ENCODE results near the gene SIGLEC8. TPM values are rescaled to one million over a fixed set of nuclear protein-coding genes. Genes with fewer than 3 reads are reported as not detected.

Gene SIGLEC8
- total RNA-seq, 6 experiments from 2014 or later, result not detected

DNA sequence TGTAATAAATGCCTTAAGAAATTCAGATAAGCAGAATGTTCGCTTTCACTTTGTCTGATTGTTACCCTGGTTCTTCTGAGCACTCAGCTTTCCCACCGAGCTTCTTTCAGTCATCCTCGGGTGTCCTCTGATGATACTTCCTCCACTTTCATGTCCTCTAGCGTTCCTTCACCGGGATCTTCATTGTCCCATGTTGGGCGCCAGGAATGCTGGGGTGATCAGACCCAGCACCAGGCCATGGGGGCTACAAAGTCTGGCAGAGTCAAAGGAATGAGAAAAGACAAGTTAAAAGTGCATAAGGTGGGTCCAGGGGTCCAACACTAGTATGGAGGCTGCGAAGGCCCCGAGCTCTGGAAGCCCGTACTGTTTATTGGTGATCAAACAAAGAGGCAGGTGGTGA lies 56.1 kb downstream of the SIGLEC8 start:
- Mint-ChIP-seq H3K4me1 (ENCODE audit: low read depth) (peaks cover 12% of the 10 kb centered on the region; the same call in 1 of the 2 replicates), H3K9me3 (peaks cover 35% of the 10 kb centered on the region), H3K4me3 (no peak overlapping the region), H3K36me3 (ENCODE audit: low read depth) (peaks cover 26% of the 10 kb centered on the region), H3K27me3 (ENCODE audit: insufficient read depth) (no peaks in the 10 kb centered on the region; the same call in none of the 2 replicates), H3K27ac (no peak overlapping the region)
- no peak for DNase-seq
- TF ChIP-seq CTCF (IDR thresholded peaks at IDR 0.05), result no peak

Other genes starting within 250 kb of the SIGLEC8 start
- gene CD33, start 233.4 kb downstream of the SIGLEC8 start, total RNA-seq (2021; fragmentation: NEBNext Ultra II Directional; extraction: Animal tissue kit (Norgen Biotek cat#: 25700)), result not detected
- not detected for gene SIGLECL1, start 207.4 kb downstream of the SIGLEC8 start, total RNA-seq (2021; fragmentation: NEBNext Ultra II Directional; extraction: Animal tissue kit (Norgen Biotek cat#: 25700))
- not detected for gene IGLON5, start 146.8 kb downstream of the SIGLEC8 start, total RNA-seq (2021; fragmentation: NEBNext Ultra II Directional; extraction: Animal tissue kit (Norgen Biotek cat#: 25700))
- gene VSIG10L, start 116.3 kb downstream of the SIGLEC8 start, total RNA-seq (2021; fragmentation: NEBNext Ultra II Directional; extraction: Animal tissue kit (Norgen Biotek cat#: 25700)), result 1 to 10 TPM in 2 of 6 experiments, under 1 TPM in 4; 0.79 to 1.6 (median 0.89) TPM
- gene ETFB, start 92.1 kb downstream of the SIGLEC8 start, total RNA-seq (2021; fragmentation: NEBNext Ultra II Directional; extraction: Animal tissue kit (Norgen Biotek cat#: 25700)), result 100 to 1,000 TPM; 109 to 157 (median 132) TPM
- gene CLDND2, start 89.5 kb downstream of the SIGLEC8 start, total RNA-seq (2021; fragmentation: NEBNext Ultra II Directional; extraction: Animal tissue kit (Norgen Biotek cat#: 25700)), result 1 to 10 TPM in 3 of 6 experiments, under 1 TPM in 3; 0.60 to 2.3 (median 0.94) TPM
- not detected for gene NKG7, start 85.8 kb downstream of the SIGLEC8 start, total RNA-seq (2021; fragmentation: NEBNext Ultra II Directional; extraction: Animal tissue kit (Norgen Biotek cat#: 25700))
- gene LIM2, start 70.5 kb downstream of the SIGLEC8 start, total RNA-seq (2021; fragmentation: NEBNext Ultra II Directional; extraction: Animal tissue kit (Norgen Biotek cat#: 25700)), result not detected
- not detected for gene C19orf84, start 67.9 kb downstream of the SIGLEC8 start, total RNA-seq (2021; fragmentation: NEBNext Ultra II Directional; extraction: Animal tissue kit (Norgen Biotek cat#: 25700))
- not detected for gene SIGLEC10, start 40.8 kb downstream of the SIGLEC8 start, total RNA-seq (2021; fragmentation: NEBNext Ultra II Directional; extraction: Animal tissue kit (Norgen Biotek cat#: 25700))
- not detected for gene CEACAM18, start 20.1 kb upstream of the SIGLEC8 start, total RNA-seq (2021; fragmentation: NEBNext Ultra II Directional; extraction: Animal tissue kit (Norgen Biotek cat#: 25700))
- not detected for gene SIGLEC12, start 43.3 kb upstream of the SIGLEC8 start, total RNA-seq (2021; fragmentation: NEBNext Ultra II Directional; extraction: Animal tissue kit (Norgen Biotek cat#: 25700))
- not detected for gene SIGLEC6, start 73.2 kb upstream of the SIGLEC8 start, total RNA-seq (2021; fragmentation: NEBNext Ultra II Directional; extraction: Animal tissue kit (Norgen Biotek cat#: 25700))
- gene ZNF175, start 112.8 kb upstream of the SIGLEC8 start, total RNA-seq (2021; fragmentation: NEBNext Ultra II Directional; extraction: Animal tissue kit (Norgen Biotek cat#: 25700)), result 10 to 100 TPM; 19.6 to 29.5 (median 21.6) TPM
- not detected for gene SIGLEC5, start 171.9 kb upstream of the SIGLEC8 start, total RNA-seq (2021; fragmentation: NEBNext Ultra II Directional; extraction: Animal tissue kit (Norgen Biotek cat#: 25700))
- gene SIGLEC14, start 188.4 kb upstream of the SIGLEC8 start, total RNA-seq (2021; fragmentation: NEBNext Ultra II Directional; extraction: Animal tissue kit (Norgen Biotek cat#: 25700)), result not detected
- 10 to 100 TPM; 12.2 to 14.9 (median 13.3) TPM for gene SPACA6, start 234.9 kb upstream of the SIGLEC8 start, total RNA-seq (2021; fragmentation: NEBNext Ultra II Directional; extraction: Animal tissue kit (Norgen Biotek cat#: 25700))